ENCODE measurements around the gene METTL15. TPM values are rescaled to one million over a fixed set of nuclear protein-coding genes. Genes with fewer than 3 reads are reported as not detected.
"Not testable (repeated sequence)": the region's sequence is repeated elsewhere in the genome, so short reads cannot be mapped to it uniquely, and the experiment has no call there.

METTL15 gene
- total RNA-seq, 2 experiments from 2014 or later, result 13.6 to 18.0 TPM

DNA sequence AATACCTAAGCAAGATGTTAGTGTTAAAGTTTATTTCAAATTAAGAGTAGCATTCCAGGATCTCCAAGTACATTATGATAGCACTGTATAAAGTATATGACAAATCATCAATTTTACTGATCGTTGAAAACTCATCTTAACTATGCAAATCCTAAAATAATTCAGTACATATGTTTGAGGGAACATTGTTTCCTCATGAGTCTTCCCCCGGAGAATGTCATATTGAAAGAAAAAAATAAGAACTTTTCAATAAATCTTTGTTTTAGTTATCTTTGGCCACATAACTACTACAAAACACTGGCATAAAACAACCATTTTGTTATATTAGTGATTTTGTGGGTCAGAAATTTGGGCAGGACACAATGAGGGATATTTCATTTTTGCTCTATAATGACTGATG is 135.4 kb downstream of the METTL15 start:
- Mint-ChIP-seq H3K27me3 (no peaks in the 10 kb centered on the region), H3K36me3 (peaks cover 8% of the 10 kb centered on the region), H3K4me3 (no peak overlapping the region), H3K4me1 (no peaks in the 10 kb centered on the region), H3K27ac (no peak overlapping the region), H3K9me3 (ENCODE audit: low read depth) (peaks cover 4% of the 10 kb centered on the region)
- DNase-seq (no peak), ATAC-seq (no peak)
- CTCF ChIA-PET, result no interaction called here

DNA sequence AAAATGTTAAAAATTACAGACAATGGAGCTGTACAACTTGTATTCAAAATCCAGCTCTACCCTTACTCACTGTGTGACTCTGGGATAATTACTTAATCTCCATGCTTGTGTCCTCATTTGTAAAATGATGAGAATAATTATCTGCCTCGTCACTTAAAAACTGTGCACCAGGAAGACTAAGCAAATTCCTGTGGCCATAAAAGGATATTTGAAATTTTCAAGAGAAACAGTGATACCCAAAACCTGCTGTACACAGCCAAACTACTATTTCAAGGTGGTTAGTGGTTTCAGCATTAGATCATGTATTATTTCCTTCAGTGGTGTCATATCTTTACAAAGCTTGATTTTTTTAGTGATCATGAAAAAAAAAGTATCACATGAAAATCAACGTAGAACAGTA is 136.9 kb downstream of the METTL15 start:
- ATAC-seq, result no peak
- peaks cover 8% of the 10 kb centered on the region for H3K36me3 Mint-ChIP-seq

DNA sequence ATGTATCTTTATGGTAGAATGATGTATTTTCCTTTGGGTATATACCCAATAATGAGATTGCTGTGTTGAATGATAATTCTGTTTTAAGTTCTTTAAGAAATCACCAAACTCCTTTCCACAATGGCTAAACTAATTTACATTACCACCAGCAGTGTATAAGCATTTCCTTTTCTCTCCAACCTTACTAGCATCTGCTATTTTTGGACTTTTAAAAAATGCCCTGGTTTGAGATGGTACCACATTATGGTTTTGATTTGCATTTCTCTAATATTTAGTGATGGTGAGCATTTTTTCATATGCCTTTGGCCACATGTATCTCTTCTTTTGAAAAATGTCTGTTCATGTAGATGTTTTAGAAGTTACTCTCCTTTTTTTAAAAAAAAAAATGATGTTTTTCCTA is 142.0 kb downstream of the METTL15 start:
- peaks cover 28% of the 10 kb centered on the region for H3K36me3 Mint-ChIP-seq
- CTCF ChIA-PET, result no interaction called here

More for the DNA sequence above, 136.9 kb downstream of the METTL15 start:
- no peak for DNase-seq
- H3K27me3 Mint-ChIP-seq, result no peaks in the 10 kb centered on the region
- CTCF ChIA-PET, result no interaction called here
- no peaks in the 10 kb centered on the region for H3K9me3 Mint-ChIP-seq (ENCODE audit: low read depth)
- no peak overlapping the region for H3K4me3 Mint-ChIP-seq
- H3K4me1 Mint-ChIP-seq, result no peaks in the 10 kb centered on the region
- no peak overlapping the region for H3K27ac Mint-ChIP-seq

DNA sequence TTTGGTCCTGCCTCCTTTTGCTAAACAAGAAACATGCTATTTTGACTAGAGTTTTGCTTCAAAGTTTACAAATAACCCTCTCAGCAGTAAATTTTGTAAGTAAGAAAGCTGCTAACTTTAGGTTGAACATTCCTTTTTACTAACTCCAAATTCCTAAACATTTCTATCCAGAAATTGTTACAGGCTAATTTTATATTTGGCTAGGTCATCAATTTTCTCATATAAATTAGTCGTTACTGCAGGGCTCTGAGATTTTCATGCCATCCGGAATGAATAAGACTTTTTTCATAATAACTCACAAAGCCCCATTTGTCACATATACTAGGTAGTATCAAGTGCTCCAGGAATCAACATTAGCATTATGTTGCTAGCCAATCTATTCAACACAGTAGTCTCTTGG is 143.1 kb downstream of the METTL15 start:
- CTCF ChIA-PET, result no interaction called here
- no peak overlapping the region for H3K4me3 Mint-ChIP-seq
- H3K9me3 Mint-ChIP-seq (ENCODE audit: low read depth), result peaks cover 4% of the 10 kb centered on the region
- peaks cover 31% of the 10 kb centered on the region for H3K36me3 Mint-ChIP-seq
- H3K27me3 Mint-ChIP-seq, result no peaks in the 10 kb centered on the region
- H3K27ac Mint-ChIP-seq, result no peak overlapping the region
- DNase-seq (no peak), ATAC-seq (no peak)
- H3K4me1 Mint-ChIP-seq, result no peaks in the 10 kb centered on the region

More for the DNA sequence above, 142.0 kb downstream of the METTL15 start:
- Mint-ChIP-seq H3K9me3 (ENCODE audit: low read depth) (peaks cover 4% of the 10 kb centered on the region), H3K27ac (no peak overlapping the region), H3K27me3 (no peaks in the 10 kb centered on the region), H3K4me3 (no peak overlapping the region), H3K4me1 (no peaks in the 10 kb centered on the region)
- DNase-seq (no peak), ATAC-seq (no peak)

DNA sequence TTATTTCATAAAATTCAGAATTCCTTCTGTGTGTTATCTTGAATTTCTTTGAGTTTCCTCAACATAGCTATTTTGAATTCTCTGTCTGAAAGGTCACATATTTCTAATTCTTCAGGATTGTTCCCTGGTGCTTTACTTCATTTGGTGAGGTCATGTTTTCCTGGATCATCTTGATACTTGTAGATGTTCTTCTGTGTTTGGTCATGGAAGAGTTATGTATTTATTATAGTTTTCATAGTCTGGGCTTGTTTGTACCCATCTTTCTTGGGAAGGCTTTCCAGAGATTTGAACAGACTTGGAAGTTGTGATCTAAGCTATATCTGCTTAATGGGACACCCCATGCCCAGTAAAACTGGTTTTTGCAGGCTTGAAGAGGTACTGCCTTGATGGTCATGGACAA is 149.6 kb downstream of the METTL15 start:
- Mint-ChIP-seq H3K27ac (no peak overlapping the region), H3K27me3 (no peaks in the 10 kb centered on the region), H3K36me3 (peaks cover 31% of the 10 kb centered on the region), H3K4me1 (no peaks in the 10 kb centered on the region), H3K9me3 (ENCODE audit: low read depth) (peaks cover 10% of the 10 kb centered on the region), H3K4me3 (no peak overlapping the region)
- no peak for DNase-seq
- CTCF ChIA-PET, result no interaction called here
- ATAC-seq, result no peak

DNA sequence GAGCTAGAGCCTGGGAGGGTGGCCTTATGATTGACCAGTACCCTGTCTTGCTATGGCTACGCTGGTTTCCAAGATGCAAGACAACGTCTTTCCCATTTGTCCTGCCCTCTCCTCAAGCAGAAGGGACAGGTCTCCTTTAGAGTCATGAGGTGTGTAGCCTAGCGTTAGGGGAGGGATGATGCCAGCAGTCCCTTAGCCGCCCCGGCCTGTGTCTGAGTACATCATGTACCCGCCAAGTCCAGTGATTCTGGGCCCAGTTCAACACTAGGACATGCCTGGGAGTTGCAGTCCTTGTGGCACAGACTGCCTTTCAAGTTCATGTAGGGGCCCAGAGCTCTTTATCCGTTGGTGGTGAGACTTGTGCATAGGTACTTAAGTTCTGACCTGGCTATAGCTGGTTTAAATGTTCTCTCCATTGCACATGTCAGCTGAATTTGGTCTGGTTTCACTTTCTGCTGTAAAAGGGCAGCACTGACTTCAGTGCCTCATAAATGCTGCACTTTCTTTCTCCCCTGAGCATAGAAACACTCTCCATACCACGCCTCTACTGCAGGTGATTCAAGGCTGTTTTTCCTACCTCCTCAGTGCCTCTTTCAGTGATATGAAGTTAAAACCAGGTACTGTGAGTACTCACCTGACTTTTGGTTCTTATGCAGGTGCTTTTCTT is 151.1 kb downstream of the METTL15 start:
- CTCF ChIA-PET, result no interaction called here
- no peaks in the 10 kb centered on the region for H3K4me1 Mint-ChIP-seq
- peaks cover 6% of the 10 kb centered on the region for H3K9me3 Mint-ChIP-seq (ENCODE audit: low read depth)
- DNase-seq, result no peak
- ATAC-seq, result no peak
- H3K27me3 Mint-ChIP-seq, result no peaks in the 10 kb centered on the region
- peaks cover 25% of the 10 kb centered on the region for H3K36me3 Mint-ChIP-seq
- H3K4me3 Mint-ChIP-seq, result no peak overlapping the region
- no peak overlapping the region for H3K27ac Mint-ChIP-seq

DNA sequence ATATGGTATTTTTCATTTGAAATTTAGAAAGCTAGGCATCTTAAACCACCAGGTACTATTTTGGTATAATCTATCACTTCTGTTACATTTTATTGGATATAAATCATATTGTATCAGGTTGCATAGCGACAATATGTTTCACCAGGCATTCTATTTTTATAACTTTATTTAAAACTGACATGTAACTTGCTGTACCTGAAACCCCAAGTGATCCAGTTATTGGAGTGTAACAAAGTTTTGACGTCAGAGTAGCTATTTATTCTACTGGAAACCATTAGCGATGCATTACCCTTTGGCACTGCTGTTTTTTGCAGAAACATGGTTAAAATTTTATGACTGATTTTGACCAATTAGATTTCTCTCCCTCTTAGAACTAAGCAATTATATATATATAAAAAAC is 160.7 kb downstream of the METTL15 start:
- no peak for ATAC-seq
- H3K36me3 Mint-ChIP-seq, result peaks cover 21% of the 10 kb centered on the region
- H3K9me3 Mint-ChIP-seq (ENCODE audit: low read depth), result peaks cover 5% of the 10 kb centered on the region
- DNase-seq, result no peak
- no peak overlapping the region for H3K4me3 Mint-ChIP-seq
- no peak overlapping the region for H3K27ac Mint-ChIP-seq
- CTCF ChIA-PET, result no interaction called here
- no peaks in the 10 kb centered on the region for H3K4me1 Mint-ChIP-seq
- H3K27me3 Mint-ChIP-seq, result no peaks in the 10 kb centered on the region

DNA sequence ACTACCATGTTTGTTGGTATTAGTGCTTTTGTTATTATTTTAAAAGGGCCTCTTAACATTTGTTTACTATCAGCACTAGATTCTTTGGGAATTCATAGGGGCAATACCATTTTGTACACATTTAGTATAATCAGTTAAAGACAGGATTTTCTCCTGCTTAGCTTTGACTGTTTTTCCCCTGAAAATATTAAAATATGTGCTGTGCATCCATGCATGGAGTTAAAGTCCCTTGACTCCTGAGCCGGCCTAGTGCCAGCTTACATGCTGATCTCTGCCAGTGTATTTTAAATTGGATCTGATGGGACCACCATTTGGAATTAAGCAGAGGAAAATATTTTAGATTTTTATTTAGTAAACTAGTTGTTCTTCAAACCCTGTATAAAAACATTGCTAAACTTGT is 161.4 kb downstream of the METTL15 start:
- H3K4me3 Mint-ChIP-seq, result no peak overlapping the region
- H3K4me1 Mint-ChIP-seq, result no peaks in the 10 kb centered on the region
- no peak overlapping the region for H3K27ac Mint-ChIP-seq
- CTCF ChIA-PET, result no interaction called here
- no peak for DNase-seq
- peaks cover 21% of the 10 kb centered on the region for H3K36me3 Mint-ChIP-seq
- H3K27me3 Mint-ChIP-seq, result no peaks in the 10 kb centered on the region
- ATAC-seq, result no peak
- H3K9me3 Mint-ChIP-seq (ENCODE audit: low read depth), result peaks cover 5% of the 10 kb centered on the region

DNA sequence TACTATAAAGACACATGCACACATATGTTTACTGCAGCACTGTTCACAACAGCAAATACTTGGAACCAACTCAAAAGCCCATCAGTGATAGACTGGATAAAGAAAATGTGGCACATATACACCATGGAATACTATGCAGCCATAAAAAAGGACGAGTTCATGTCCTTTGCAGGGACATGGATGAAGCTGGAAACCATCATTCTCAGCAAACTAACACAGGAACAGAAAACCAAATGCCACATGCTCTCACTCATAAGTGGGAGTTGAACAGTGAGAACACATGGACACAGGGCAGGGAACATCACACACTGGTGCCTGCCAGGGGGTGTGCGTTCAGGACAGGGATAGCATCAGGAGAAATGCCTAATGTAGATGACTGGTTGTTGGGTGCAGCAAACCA is 164.1 kb downstream of the METTL15 start:
- DNase-seq; H3K27me3 Mint-ChIP-seq; H3K4me3 Mint-ChIP-seq; ATAC-seq; CTCF ChIA-PET; H3K4me1 Mint-ChIP-seq; H3K9me3 Mint-ChIP-seq (ENCODE audit: low read depth); H3K27ac Mint-ChIP-seq; H3K36me3 Mint-ChIP-seq: not testable (repeated sequence)

DNA sequence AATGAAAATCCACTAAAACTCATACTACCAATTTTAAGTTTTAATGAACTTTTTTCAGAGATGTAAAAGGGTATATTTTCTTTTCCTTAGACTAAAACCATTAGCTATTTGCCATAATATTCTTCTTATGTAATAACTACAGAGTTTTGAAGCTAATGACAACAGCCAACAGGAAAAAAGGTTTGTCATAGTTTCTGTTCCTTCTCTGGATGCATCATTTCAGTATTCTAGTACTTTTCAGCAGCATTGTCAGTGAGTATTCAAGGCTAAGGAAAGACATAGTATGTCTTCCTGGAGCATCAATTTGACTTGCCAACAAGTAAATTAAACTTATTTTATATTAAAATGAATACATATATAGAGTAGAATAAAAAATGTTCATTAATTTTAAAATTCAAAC is 166.0 kb downstream of the METTL15 start:
- Mint-ChIP-seq H3K9me3 (ENCODE audit: low read depth) (peaks cover 8% of the 10 kb centered on the region), H3K27me3 (no peaks in the 10 kb centered on the region), H3K27ac (no peak overlapping the region), H3K36me3 (peaks cover 7% of the 10 kb centered on the region), H3K4me1 (no peaks in the 10 kb centered on the region), H3K4me3 (no peak overlapping the region)
- no peak for DNase-seq
- ATAC-seq, result no peak
- CTCF ChIA-PET, result no interaction called here

DNA sequence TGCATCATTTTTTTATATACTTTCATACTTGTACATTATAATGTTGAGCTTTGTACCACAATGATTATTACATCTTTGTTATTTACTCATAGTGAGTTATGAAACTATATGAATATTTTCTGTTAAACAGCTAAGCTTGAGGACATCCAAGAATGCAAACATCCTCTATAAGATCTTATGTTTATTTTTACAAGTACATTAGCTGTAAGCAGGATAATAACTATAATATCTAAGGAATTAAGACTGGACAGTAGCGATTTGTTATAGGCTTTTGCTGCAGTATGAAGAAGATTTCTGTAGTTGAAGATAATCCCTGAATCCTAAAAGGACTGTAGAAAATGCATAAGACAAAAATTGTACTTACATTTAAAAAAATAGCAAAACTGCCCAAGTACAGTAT is 176.0 kb downstream of the METTL15 start:
- no peak overlapping the region for H3K27ac Mint-ChIP-seq
- peaks cover 5% of the 10 kb centered on the region for H3K4me1 Mint-ChIP-seq
- peaks cover 9% of the 10 kb centered on the region for H3K36me3 Mint-ChIP-seq
- ATAC-seq (no peak), DNase-seq (no peak)
- no peaks in the 10 kb centered on the region for H3K27me3 Mint-ChIP-seq
- peaks cover 5% of the 10 kb centered on the region for H3K9me3 Mint-ChIP-seq (ENCODE audit: low read depth)
- CTCF ChIA-PET, result interaction anchor here (0.6 kb wide), 1 partner anchor 124 kb away, joined by 3 read pairs; no protein-coding TSS in a partner anchor
- no peak overlapping the region for H3K4me3 Mint-ChIP-seq

DNA sequence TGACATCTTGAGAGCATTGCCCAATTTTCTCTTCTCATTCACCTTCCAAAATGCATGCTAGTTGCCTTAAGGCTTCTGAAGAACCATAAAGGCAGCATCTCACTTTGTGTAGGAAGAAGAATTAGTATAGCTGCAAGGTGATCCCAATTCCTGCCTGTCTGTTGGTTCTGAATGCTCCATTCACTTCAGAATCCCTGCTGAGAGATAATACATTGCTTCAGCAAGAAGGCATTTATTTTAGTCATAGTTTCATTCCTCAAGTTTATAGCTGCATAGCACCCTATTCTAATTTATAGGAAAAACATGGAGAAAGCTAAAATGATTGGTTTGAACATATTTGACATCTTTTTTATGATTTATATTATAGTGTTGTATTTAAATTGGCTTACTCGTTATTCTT is 181.3 kb downstream of the METTL15 start:
- Mint-ChIP-seq H3K27me3 (no peaks in the 10 kb centered on the region), H3K4me3 (no peak overlapping the region), H3K9me3 (ENCODE audit: low read depth) (no peaks in the 10 kb centered on the region), H3K36me3 (peaks cover 20% of the 10 kb centered on the region), H3K4me1 (peaks cover 2% of the 10 kb centered on the region), H3K27ac (no peak overlapping the region)
- CTCF ChIA-PET, result interaction anchor here (1.1 kb wide), 1 partner anchor 23 kb away, joined by 4 read pairs; no protein-coding TSS in a partner anchor
- no peak for DNase-seq
- no peak for ATAC-seq

DNA sequence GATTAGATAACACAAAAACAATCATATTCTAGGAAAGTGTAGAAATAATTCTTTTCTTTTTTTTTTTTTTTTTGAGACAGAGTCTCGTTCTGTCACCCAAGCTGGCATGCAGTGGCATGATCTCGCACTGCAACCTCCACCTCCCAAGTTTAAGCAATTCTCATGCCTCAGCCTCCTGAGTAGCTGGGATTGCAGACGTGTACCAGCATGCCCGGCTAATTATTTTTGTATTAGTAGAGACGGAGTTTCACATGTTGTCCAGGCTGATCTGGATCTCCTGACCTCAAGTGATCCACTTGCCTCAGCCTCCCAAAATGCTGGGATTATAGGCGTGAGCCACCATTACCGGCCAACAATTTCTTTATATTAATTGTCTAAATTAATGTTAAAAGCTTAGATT is 182.8 kb downstream of the METTL15 start:
- H3K4me3 Mint-ChIP-seq; H3K9me3 Mint-ChIP-seq (ENCODE audit: low read depth); H3K27ac Mint-ChIP-seq; DNase-seq; CTCF ChIA-PET; ATAC-seq; H3K27me3 Mint-ChIP-seq; H3K4me1 Mint-ChIP-seq: not testable (repeated sequence)
- peaks cover 20% of the 10 kb centered on the region for H3K36me3 Mint-ChIP-seq

DNA sequence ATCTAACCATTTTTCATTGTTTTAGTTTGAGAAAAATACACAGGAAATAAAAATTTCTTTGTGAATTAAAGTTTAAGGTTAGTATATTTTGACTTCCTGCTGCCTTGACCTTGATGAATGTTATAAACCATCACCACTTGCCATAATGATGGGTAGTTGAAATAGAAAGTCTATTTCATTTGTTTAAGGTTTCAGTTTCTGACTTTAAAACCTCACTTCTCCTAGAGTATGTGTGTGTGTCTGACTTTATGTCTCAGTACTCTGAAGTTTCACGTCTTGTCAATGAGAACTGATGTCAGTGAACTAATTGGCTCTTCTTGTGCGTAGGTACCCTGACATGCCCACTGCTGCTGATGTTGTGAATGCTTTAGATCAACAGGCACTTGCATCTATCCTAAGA is 188.2 kb downstream of the METTL15 start:
- Mint-ChIP-seq H3K9me3 (ENCODE audit: low read depth) (no peaks in the 10 kb centered on the region), H3K36me3 (peaks cover 27% of the 10 kb centered on the region), H3K27me3 (no peaks in the 10 kb centered on the region), H3K27ac (no peak overlapping the region), H3K4me3 (no peak overlapping the region), H3K4me1 (peaks cover 6% of the 10 kb centered on the region)
- ATAC-seq, result no peak
- no peak for DNase-seq
- CTCF ChIA-PET, result no interaction called here

DNA sequence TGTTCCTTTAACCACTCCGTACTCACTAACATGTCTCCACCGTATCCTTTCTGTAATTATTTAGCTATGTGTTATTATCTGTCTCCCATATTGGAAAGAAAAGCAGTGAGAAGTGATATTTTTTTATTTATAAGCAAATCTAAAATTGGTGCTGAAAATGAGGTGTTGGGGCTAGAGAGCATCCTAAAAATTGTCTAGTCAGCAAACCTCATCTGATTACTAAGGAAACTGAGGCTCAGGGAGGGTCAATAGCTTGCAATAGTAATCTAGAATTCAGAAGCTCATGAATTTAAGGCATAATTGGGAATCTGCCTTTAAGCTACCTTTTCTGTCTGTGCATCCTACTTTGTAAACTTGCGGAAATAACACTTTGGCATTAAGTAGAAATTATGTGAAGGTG is 190.0 kb downstream of the METTL15 start:
- no peak overlapping the region for H3K27ac Mint-ChIP-seq
- no peaks in the 10 kb centered on the region for H3K27me3 Mint-ChIP-seq
- CTCF ChIA-PET, result no interaction called here
- ATAC-seq (no peak), DNase-seq (no peak)
- no peak overlapping the region for H3K4me3 Mint-ChIP-seq
- peaks cover 6% of the 10 kb centered on the region for H3K4me1 Mint-ChIP-seq
- no peaks in the 10 kb centered on the region for H3K9me3 Mint-ChIP-seq (ENCODE audit: low read depth)
- H3K36me3 Mint-ChIP-seq, result peaks cover 27% of the 10 kb centered on the region

Measured in activated CD8-positive, alpha-beta memory T cell treated with anti-CD3 and anti-CD28 coated beads, Interleukin-2, amount 10 ng/mL, durations not matched to agents 7 days and 5 days (primary cell).